ENCODE data around the gene AGMO. TPM values are rescaled to one million over a fixed set of nuclear protein-coding genes. Genes with fewer than 3 reads are reported as not detected.

Gene AGMO
- polyA plus RNA-seq, 3 donors: not detected

DNA sequence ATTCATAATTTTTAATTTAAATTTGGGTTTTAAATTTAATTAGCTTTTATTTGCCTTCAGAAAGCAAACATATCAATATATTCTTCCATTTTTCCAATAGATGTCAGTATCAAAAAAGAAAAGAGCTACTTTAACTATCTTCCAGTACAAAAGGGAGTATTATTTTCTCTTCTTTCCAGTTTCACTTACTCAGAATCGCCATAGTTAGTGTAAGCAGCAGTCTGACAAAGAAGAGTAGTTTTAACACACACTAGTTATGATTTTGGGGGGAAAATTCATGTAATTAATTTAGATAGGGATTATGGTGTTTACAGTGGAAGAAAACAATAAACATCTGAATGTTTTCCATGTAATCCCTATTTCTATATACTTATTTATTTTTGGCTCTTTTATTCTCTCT is 386.7 kb downstream of the AGMO start:
- Histone ChIP-seq H3K9me3 (replicated peaks in 1 of 2; ENCODE audit: control insufficient read depth in 1 of 2, insufficient read depth in 1 of 2, low read length in 2 of 2) (no peaks in the 10 kb centered on the region), H3K27me3 (ENCODE audit: control insufficient read depth in 2 of 2, insufficient read depth in 2 of 2, low read length in 2 of 2) (no peaks in the 10 kb centered on the region), H3K4me1 (ENCODE audit: control insufficient read depth in 1 of 2, insufficient read depth in 2 of 2, low read length in 2 of 2) (no peaks in the 10 kb centered on the region), H3K36me3 (replicated peaks in 1 of 2; ENCODE audit: control insufficient read depth in 1 of 2, insufficient read depth in 2 of 2, low read length in 2 of 2) (no peaks in the 10 kb centered on the region), H3K79me2 (ENCODE audit: insufficient read depth, low read length) (no peaks in the 10 kb centered on the region), H2AFZ (ENCODE audit: insufficient read depth, low read depth, low read length, poor library complexity, severe bottlenecking) (no peak overlapping the region), H3K4me3 (replicated peaks in 1 of 3; ENCODE audit: low read depth in 2 of 3, low read length in 3 of 3) (no peak overlapping the region), H4K20me1 (ENCODE audit: insufficient read depth, low read length) (no peaks in the 10 kb centered on the region), H3K9ac (ENCODE audit: insufficient read depth, low read length, poor library complexity, severe bottlenecking) (no peak overlapping the region), H3K4me2 (replicated peaks; ENCODE audit: extremely low read depth, low read length, poor library complexity, severe bottlenecking) (no peak overlapping the region), H3K27ac (ENCODE audit: low read depth in 1 of 2, low read length in 2 of 2) (no peak overlapping the region)
- no peak for DNase-seq
- TF ChIP-seq, protein P1, sequence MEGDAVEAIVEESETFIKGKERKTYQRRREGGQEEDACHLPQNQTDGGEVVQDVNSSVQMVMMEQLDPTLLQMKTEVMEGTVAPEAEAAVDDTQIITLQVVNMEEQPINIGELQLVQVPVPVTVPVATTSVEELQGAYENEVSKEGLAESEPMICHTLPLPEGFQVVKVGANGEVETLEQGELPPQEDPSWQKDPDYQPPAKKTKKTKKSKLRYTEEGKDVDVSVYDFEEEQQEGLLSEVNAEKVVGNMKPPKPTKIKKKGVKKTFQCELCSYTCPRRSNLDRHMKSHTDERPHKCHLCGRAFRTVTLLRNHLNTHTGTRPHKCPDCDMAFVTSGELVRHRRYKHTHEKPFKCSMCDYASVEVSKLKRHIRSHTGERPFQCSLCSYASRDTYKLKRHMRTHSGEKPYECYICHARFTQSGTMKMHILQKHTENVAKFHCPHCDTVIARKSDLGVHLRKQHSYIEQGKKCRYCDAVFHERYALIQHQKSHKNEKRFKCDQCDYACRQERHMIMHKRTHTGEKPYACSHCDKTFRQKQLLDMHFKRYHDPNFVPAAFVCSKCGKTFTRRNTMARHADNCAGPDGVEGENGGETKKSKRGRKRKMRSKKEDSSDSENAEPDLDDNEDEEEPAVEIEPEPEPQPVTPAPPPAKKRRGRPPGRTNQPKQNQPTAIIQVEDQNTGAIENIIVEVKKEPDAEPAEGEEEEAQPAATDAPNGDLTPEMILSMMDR (IDR thresholded peaks at IDR 0.05): no peak
- Mint-ChIP-seq H3K27ac (no peak overlapping the region), H3K4me3 (no peak overlapping the region), H3K9me3 (peaks cover 0 to 2% (median 0%) of the 10 kb centered on the region in 7 donors), H3K36me3 (no peaks in the 10 kb centered on the region), H3K4me1 (no peaks in the 10 kb centered on the region), H3K27me3 (ENCODE audit: low read depth in 3 of 3) (peaks cover 0 to 2% (median 1%) of the 10 kb centered on the region in 3 donors)
- intact Hi-C loops (cut with micrococcal nuclease): no loop called here
- no CpG with 5 or more reads among the region's 1 CpG for WGBS (ENCODE audit: insufficient coverage)

- H3K4me3 Mint-ChIP-seq: no peak overlapping the region
- H3K27me3 ChIP-seq (ENCODE audit: control insufficient read depth in 2 of 2, insufficient read depth in 2 of 2, low read length in 2 of 2): no peaks in the 10 kb centered on the region
- no CpG with 5 or more reads among the region's 1 CpG for WGBS (ENCODE audit: insufficient coverage)
- H3K9ac ChIP-seq (ENCODE audit: insufficient read depth, low read length, poor library complexity, severe bottlenecking): no peak overlapping the region
- H3K9me3 ChIP-seq (replicated peaks in 1 of 2; ENCODE audit: control insufficient read depth in 1 of 2, insufficient read depth in 1 of 2, low read length in 2 of 2): no peaks in the 10 kb centered on the region
- TF ChIP-seq, protein P1 (IDR thresholded peaks at IDR 0.05): no peak
- H3K27ac ChIP-seq (ENCODE audit: low read depth in 1 of 2, low read length in 2 of 2): no peak overlapping the region
- no peak overlapping the region for H3K4me2 ChIP-seq (replicated peaks; ENCODE audit: extremely low read depth, low read length, poor library complexity, severe bottlenecking)
- no peaks in the 10 kb centered on the region for H3K36me3 ChIP-seq (replicated peaks in 1 of 2; ENCODE audit: control insufficient read depth in 1 of 2, insufficient read depth in 2 of 2, low read length in 2 of 2)
- H3K4me1 ChIP-seq (ENCODE audit: control insufficient read depth in 1 of 2, insufficient read depth in 2 of 2, low read length in 2 of 2): no peaks in the 10 kb centered on the region
- H3K27ac Mint-ChIP-seq: no peak overlapping the region
- no peak overlapping the region for H3K4me3 ChIP-seq (replicated peaks in 1 of 3; ENCODE audit: low read depth in 2 of 3, low read length in 3 of 3)
- intact Hi-C loops (cut with micrococcal nuclease): no loop called here
- H3K36me3 Mint-ChIP-seq: no peaks in the 10 kb centered on the region
- DNase-seq: no peak
- H4K20me1 ChIP-seq (ENCODE audit: insufficient read depth, low read length): no peaks in the 10 kb centered on the region
- peaks cover 0 to 2% (median 0%) of the 10 kb centered on the region in 7 donors for H3K9me3 Mint-ChIP-seq
- no peaks in the 10 kb centered on the region for H3K4me1 Mint-ChIP-seq
- no peaks in the 10 kb centered on the region for H3K79me2 ChIP-seq (ENCODE audit: insufficient read depth, low read length)
- no peak overlapping the region for H2AFZ ChIP-seq (ENCODE audit: insufficient read depth, low read depth, low read length, poor library complexity, severe bottlenecking)
- H3K27me3 Mint-ChIP-seq (ENCODE audit: low read depth in 3 of 3): peaks cover 0 to 2% (median 1%) of the 10 kb centered on the region in 3 donors
Observed at GRCh38 chr7:15174485-15174884, 387.3 kb downstream of the AGMO start.
